GM12892 (cell line): ENCODE results near the gene RTL10.
"Not testable (repeated sequence)": the region's sequence is repeated elsewhere in the genome, so short reads cannot be mapped to it uniquely, and the experiment has no call there.

ENCODE experiments used
- DNase-seq: peaks from one replicate; pipeline ENCODE4 v3.0.0; 2011; ENCODE audit not compliant: insufficient read length
- FAIRE-seq: peaks from 2 replicates; lab custom pipeline; 2011; peaks lifted over from hg19 to GRCh38; lab: Jason Lieb, UNC
- POLR2A ChIP-seq: IDR thresholded peaks from 2 replicates; pipeline ENCODE4 v1.6.1; 2011; ENCODE audit warnings: low read depth, low read length, control low read depth
- POLR2AphosphoS5 ChIP-seq: IDR thresholded peaks from 2 replicates; pipeline ENCODE4 v1.6.1; 2011; ENCODE audit warnings: low read depth, low read length, control low read depth
- TAF1 ChIP-seq: IDR thresholded peaks from 2 replicates; pipeline ENCODE4 v1.6.1; 2011; ENCODE audit warnings: low read depth, mild to moderate bottlenecking, control low read depth, low read length, borderline replicate concordance

RTL10 gene

GRCh38 chr22:19885841-19886592 is 31.3 kb upstream of the RTL10 start:
- TF ChIP-seq POLR2AphosphoS5 (no peak), TAF1 (no peak), POLR2A (no peak)
- no peak for DNase-seq
- FAIRE-seq = no peak

- DNase-seq (no peak), FAIRE-seq (no peak)
- TF ChIP-seq POLR2A = no peak
- no peak for TF ChIP-seq TAF1
- no peak for TF ChIP-seq POLR2AphosphoS5
Measured at GRCh38 chr22:19884954-19885751, 30.5 kb upstream of the RTL10 start.

GRCh38 chr22:19884161-19884953 is 29.7 kb upstream of the RTL10 start:
- FAIRE-seq = no peak
- no peak for DNase-seq
- no peak for TF ChIP-seq TAF1

GRCh38 chr22:19883446-19883845 is 28.8 kb upstream of the RTL10 start:
- FAIRE-seq, DNase-seq: not testable (repeated sequence)

- TF ChIP-seq POLR2AphosphoS5 = no peak
- TF ChIP-seq TAF1 = no peak
- DNase-seq (no peak), FAIRE-seq (no peak)
Measured at GRCh38 chr22:19882446-19883381, 28.0 kb upstream of the RTL10 start.

- no peak for FAIRE-seq
- DNase-seq = no peak
- TF ChIP-seq POLR2AphosphoS5 (no peak), POLR2A (no peak)
Measured at GRCh38 chr22:19880786-19881569, 26.3 kb upstream of the RTL10 start.

- TF ChIP-seq POLR2AphosphoS5 (no peak), TAF1 (no peak), POLR2A (no peak)
- DNase-seq = no peak
- FAIRE-seq = no peak
Measured at GRCh38 chr22:19879992-19880785, 25.5 kb upstream of the RTL10 start.

- DNase-seq (no peak), FAIRE-seq (no peak)
- TF ChIP-seq POLR2A (no peak), POLR2AphosphoS5 (no peak), TAF1 (no peak)
Measured at GRCh38 chr22:19879643-19879991, 24.9 kb upstream of the RTL10 start.

- FAIRE-seq (no peak), DNase-seq (no peak)
- no peak for TF ChIP-seq POLR2AphosphoS5
Measured at GRCh38 chr22:19879246-19879570, 24.5 kb upstream of the RTL10 start.

GRCh38 chr22:19878461-19879245 is 24.0 kb upstream of the RTL10 start:
- FAIRE-seq (no peak), DNase-seq (no peak)

More at GRCh38 chr22:19878461-19879245, 24.0 kb upstream of the RTL10 start:
- TF ChIP-seq TAF1 = no peak
- TF ChIP-seq POLR2A = no peak
- TF ChIP-seq POLR2AphosphoS5 = no peak
